OCI-M1 (cell line): ENCODE results near the gene FOXL1.
"Not testable (repeated sequence)": the region's sequence is repeated elsewhere in the genome, so short reads cannot be mapped to it uniquely, and the experiment has no call there.

Experiments
- DNase-seq: peaks from one replicate; lab custom pipeline; 2025; lab: John Stamatoyannopoulos, UW

The FOXL1 gene

DNA sequence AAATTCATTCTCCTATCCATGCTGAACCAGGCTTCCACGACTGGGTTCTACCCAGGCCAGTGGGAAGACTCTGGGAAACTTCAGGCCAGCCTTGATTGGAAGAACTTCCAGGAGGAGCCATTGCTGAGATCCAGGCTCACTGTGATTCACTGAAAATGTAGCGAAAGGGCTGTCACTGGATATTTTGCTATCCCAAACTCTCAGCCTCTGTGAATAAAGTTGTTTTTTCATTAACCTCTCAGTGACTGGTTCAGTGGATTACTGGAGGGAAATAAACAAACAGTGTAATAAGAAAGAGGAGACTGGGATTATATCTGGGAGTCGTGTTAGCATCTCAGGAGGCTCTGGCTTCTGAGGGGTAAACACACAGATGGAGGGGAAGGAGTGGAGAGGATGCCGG is 3.1 kb downstream of the FOXL1 start:
- no peak for DNase-seq

- no peak for DNase-seq
Observed at GRCh38 chr16:86584071-86584685, 5.8 kb downstream of the FOXL1 start.

DNA sequence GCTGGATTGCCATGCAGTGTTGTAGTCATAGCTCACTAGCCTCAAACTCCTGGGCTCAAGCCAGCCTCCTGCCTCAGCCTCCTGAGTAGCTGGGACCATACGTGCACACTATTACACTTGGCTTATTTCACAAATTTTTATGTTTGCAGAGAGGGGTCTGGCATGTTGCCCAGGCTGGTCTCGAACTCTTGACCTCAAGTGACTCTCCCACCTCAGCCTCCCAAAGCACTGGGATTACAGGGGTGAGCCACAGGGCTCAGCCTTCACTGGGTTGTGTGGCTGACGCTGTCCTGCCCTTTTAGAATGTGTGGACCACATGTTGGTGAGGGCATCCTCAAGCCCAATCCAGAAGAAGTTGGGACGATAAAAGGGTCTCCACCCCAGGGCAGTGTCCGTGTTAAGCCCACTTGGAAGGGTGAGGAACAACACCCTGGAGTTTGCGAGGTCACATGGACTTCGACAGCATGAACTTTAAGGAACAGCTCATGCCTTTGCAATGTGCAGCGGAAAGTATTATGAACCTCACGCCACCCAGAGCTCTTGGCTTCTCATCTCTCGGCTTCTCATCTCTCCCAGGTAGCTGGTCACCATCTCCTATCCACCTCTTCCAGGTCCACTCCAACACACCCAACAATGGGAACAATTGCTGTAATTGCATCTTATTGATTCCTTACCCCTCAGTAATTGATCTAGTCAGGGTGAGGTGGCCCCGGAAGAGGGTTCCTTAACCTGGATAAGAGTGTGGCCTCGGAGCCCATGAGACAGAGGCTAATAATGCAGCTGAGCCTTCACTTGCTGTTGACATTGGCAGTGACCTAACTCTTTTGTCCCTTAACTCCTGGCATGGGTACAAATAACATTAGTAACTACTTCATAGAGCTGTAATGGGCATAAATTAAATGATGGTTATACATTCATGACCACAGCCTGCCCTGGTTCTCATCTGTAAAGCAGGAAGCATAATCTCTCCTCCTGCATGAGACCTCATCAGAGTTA is 6.7 kb downstream of the FOXL1 start:
- no peak for DNase-seq

- DNase-seq: no peak
Observed at GRCh38 chr16:86585821-86586611, 7.7 kb downstream of the FOXL1 start.

DNA sequence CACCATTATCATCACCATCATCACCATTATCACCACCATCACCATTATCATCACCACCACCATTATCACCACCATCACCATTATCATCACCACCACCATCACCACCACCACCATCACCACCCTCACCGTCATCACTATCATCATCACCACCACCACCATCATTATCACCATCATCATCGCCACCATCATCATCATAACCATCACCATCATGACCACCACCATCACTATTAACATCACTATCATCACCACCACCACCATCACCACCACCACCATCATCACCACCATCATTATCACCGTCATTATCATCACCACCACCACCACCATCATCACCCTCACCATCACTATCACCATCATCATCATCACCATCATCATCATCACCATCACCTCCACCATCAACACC is 9.1 kb downstream of the FOXL1 start:
- DNase-seq: no peak

GRCh38 chr16:86587955-86588354 is 9.6 kb downstream of the FOXL1 start:
- not testable (repeated sequence) for DNase-seq

GRCh38 chr16:86590501-86591144 is 12.3 kb downstream of the FOXL1 start:
- DNase-seq: no peak

GRCh38 chr16:86591270-86591669 is 12.9 kb downstream of the FOXL1 start:
- no peak for DNase-seq

GRCh38 chr16:86593913-86594620 is 15.7 kb downstream of the FOXL1 start:
- DNase-seq: no peak

DNA sequence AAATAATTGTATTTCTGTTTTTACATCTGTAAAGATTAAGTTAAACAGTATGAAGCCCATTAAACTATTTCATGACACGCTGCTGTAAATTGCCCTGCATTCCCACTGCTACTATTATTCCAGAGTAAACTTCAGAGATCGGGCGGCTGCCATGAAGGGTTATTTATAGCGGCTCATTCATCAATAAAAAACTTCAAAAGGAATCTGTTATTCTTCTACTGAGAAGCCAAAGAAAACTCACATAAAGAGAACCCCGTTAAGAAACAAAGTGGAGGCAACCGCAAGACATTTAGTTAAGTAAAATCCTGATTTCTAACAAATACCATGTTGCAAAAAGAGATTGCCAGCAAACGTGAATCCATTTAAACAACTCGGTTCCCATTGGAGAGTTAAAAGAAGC is 16.4 kb downstream of the FOXL1 start:
- no peak for DNase-seq

- no peak for DNase-seq
Observed at GRCh38 chr16:86595983-86596605, 17.7 kb downstream of the FOXL1 start.

- no peak for DNase-seq
Observed at GRCh38 chr16:86597126-86597879, 19.0 kb downstream of the FOXL1 start.

DNA sequence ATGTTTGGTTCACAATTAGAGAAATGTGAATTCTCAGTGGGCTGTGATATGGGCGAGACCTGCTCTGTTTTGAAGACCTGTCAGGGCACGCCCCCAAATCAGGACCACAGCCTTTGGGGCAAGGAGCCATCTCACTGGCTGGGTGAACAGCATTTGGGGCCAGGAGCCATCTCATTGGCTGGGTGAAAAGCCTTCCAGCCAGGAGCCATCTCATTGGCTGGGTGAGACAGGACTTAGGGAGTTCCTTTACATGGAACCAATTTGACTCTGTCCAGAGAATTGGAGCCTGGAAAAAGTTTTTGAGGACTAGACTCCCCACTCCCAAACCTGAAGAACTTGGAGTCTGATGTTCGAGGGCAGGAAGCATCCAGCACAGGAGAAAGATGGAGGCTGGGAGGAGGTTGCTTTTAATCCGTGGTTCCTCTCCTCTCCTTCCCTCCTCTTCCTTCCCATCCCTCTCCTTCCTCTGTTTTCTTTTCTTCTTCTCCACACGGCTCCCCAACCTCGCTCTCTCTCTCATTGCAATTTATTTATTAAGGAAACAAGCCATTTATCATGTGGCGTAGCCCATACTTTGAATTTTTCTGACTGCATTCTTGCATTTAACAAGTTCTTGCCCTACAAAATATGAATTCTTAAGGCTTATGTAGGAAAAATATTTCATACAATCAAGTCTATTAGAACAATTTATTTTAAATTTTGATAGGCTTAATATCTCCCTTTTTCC is 19.7 kb downstream of the FOXL1 start:
- no peak for DNase-seq

DNA sequence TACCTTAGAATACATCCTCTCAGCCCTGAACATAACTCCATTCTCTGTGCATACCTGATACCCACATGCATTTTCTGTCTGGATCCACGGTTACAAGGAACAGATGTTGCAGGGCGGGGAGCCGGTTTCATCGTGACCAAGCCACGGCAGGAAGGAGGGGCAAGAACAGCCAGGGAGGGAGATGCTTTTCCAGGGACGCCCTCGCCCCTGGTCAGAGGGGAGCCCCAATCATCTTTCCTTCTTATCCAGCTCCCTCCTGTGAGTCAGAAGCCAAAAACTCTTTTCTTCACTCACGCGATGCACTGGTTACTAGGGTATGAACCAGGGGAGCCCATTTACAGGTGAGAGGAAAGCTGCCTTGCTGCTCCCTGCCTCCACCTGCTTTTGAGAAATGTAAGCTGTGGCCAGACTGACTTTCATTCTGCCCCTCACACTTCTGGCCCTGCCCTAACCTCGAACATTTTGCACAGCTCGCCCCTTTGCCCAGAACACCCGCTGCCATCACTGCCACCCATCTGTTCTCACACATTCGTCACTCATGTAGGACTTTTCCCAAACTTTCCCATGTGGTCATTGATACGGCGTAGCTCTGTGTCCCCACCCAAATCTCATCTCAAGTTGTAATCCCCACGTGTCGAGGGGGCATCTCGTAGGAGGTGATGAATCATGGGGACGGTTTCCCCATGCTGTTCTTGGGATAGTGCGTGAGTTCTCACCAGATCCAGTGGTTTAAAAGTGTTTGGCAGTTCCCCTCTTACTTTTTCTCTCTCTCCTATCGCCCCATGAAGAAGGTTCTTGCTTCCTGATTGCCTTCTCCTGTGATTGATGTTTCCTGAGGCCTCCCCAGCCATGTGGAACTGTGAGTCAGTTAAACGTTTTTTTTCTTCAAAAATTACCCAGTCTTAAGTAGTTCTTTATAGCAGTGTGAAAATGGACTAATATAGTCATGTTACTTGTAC is 20.5 kb downstream of the FOXL1 start:
- no peak for DNase-seq

DNA sequence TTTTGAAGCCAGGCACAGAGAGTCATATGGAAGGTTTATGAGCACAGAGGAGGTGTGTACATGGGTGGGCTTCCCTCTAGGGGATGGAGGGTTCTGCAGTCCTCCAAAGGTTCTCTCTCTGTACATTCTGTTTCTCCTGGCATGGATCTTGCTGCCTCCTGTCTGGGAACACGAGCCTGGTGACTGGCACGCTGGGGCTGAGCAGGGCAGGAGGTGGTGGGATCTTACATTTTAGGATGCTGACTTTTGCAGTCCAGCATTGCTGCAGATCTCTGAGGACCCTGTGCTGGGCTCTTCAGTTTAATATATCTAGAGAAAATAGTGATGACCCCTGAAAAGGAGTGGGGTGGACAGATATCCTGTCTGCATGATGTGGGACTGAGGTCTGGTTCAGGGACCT is 23.0 kb downstream of the FOXL1 start:
- DNase-seq: no peak

- no peak for DNase-seq
Observed at GRCh38 chr16:86602521-86602920, 24.2 kb downstream of the FOXL1 start.

DNA sequence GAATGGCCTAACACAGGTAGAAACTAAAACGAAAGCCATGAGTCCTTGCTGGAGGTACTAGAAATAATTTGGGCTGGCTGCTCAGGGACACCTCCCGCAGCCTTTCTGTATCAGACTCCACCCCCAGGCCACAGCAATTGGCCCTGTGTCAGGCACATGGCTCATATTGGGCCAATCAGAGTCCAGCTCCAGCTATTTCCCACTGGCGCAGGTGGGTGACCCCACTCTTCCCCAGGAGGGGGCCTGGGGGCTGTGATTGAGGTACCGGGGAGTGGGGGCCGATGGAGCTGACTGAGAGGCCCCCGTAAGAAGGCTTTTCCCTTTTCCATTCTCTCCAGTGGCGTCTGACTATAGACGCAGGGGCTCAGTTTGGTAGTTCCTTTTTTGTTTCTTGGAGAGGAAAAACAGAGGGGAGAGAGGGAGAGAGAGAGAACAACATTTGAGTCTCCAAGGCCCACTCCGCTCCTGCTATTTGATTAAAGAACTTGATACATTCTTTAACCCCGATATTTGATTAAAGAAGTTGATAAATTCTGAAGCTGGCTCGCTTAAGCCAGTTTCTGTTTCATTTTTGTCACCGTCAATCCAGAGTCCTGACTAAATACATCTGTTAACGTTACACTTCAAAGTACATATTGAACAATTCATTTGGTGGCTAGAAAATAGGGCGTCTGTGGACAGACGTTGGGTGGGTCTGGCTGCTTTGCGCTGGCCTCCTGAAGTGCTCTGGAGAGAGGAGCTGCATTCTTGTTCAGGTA is 26.3 kb downstream of the FOXL1 start:
- DNase-seq: peak; percentile 47

DNA sequence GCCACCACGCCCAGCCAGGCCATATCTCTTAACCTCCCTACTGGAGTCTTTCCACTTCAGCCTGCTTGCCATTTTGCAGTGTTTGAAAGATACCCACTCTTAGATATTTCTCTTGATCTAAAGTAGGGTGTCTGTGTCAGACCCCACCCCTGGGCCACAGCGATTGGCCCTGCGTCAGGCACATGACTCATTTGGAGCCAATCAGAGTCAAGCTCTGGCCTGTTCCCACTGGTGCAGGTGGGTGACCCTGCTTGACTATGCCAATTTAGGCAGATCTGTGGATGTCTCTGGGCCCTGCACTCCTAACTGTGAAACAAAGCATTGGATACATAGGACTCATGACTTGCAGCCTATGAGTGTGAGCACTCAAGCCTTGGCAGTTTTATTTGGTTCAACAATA is 27.6 kb downstream of the FOXL1 start:
- DNase-seq: no peak
